ENCODE results near the gene SPDYE2B. TPM values are rescaled to one million over a fixed set of nuclear protein-coding genes. Genes with fewer than 3 reads are reported as not detected.
"Not testable (repeated sequence)": the region's sequence is repeated elsewhere in the genome, so short reads cannot be mapped to it uniquely, and the experiment has no call there.

Gene SPDYE2B
- polyA plus RNA-seq, 4 donors = 1.3 TPM; not detected in 3

- not testable (repeated sequence) for H3K36me3 ChIP-seq (ENCODE audit: control insufficient read depth in 3 of 3, insufficient read depth in 2 of 3, low read depth in 1 of 3, low read length in 3 of 3); FAIRE-seq; H3K4me1 ChIP-seq (ENCODE audit: control insufficient read depth in 3 of 3, insufficient read depth in 2 of 3, low read depth in 1 of 3, low read length in 2 of 3); H3K27ac ChIP-seq (ENCODE audit: low read depth in 1 of 3, low read length in 2 of 3); H3K4me3 ChIP-seq (ENCODE audit: low read depth in 1 of 3, low read length in 3 of 3); DNase-seq; H3K9me3 ChIP-seq (ENCODE audit: control insufficient read depth in 2 of 2, insufficient read depth in 1 of 2, low read depth in 1 of 2, low read length in 1 of 2); H3K27me3 ChIP-seq (ENCODE audit: control insufficient read depth in 3 of 3, insufficient read depth in 3 of 3, low read length in 3 of 3)
- WGBS, 3 donors = 84 to 86% (median 85%) methylated on average over 2 of the region's 6 CpGs
Observed at GRCh38 chr7:102634299-102634698, 15.8 kb upstream of the SPDYE2B start.

GRCh38 chr7:102635354-102635753 is 14.8 kb upstream of the SPDYE2B start:
- WGBS, 3 donors = 69 to 100% methylated on average over 3 of the region's 5 CpGs; no CpG with 5 or more reads in 1 of the 3 donors
- H3K9me3 ChIP-seq (ENCODE audit: control insufficient read depth in 2 of 2, insufficient read depth in 1 of 2, low read depth in 1 of 2, low read length in 1 of 2); DNase-seq; H3K36me3 ChIP-seq (ENCODE audit: control insufficient read depth in 3 of 3, insufficient read depth in 2 of 3, low read depth in 1 of 3, low read length in 3 of 3); H3K4me1 ChIP-seq (ENCODE audit: control insufficient read depth in 3 of 3, insufficient read depth in 2 of 3, low read depth in 1 of 3, low read length in 2 of 3); H3K27ac ChIP-seq (ENCODE audit: low read depth in 1 of 3, low read length in 2 of 3); FAIRE-seq; H3K27me3 ChIP-seq (ENCODE audit: control insufficient read depth in 3 of 3, insufficient read depth in 3 of 3, low read length in 3 of 3); H3K4me3 ChIP-seq (ENCODE audit: low read depth in 1 of 3, low read length in 3 of 3): not testable (repeated sequence)

GRCh38 chr7:102636956-102637355 is 13.2 kb upstream of the SPDYE2B start:
- H3K4me1 ChIP-seq (ENCODE audit: control insufficient read depth in 3 of 3, insufficient read depth in 2 of 3, low read depth in 1 of 3, low read length in 2 of 3); H3K27me3 ChIP-seq (ENCODE audit: control insufficient read depth in 3 of 3, insufficient read depth in 3 of 3, low read length in 3 of 3); H3K27ac ChIP-seq (ENCODE audit: low read depth in 1 of 3, low read length in 2 of 3); H3K9me3 ChIP-seq (ENCODE audit: control insufficient read depth in 2 of 2, insufficient read depth in 1 of 2, low read depth in 1 of 2, low read length in 1 of 2); H3K36me3 ChIP-seq (ENCODE audit: control insufficient read depth in 3 of 3, insufficient read depth in 2 of 3, low read depth in 1 of 3, low read length in 3 of 3); DNase-seq; H3K4me3 ChIP-seq (ENCODE audit: low read depth in 1 of 3, low read length in 3 of 3); FAIRE-seq: not testable (repeated sequence)
- 86 to 96% (median 94%) methylated on average over 7 to 8 of the region's 13 CpGs for WGBS, 3 donors

GRCh38 chr7:102638848-102639247 is 11.3 kb upstream of the SPDYE2B start:
- FAIRE-seq = not testable (repeated sequence)
- WGBS, 3 donors = 90 to 96% (median 94%) methylated on average over 7 to 8 of the region's 11 CpGs

GRCh38 chr7:102642691-102643090 is 7.4 kb upstream of the SPDYE2B start, which contains the start of gene UPK3BL1:
TSS of gene UPK3BL1 (minus strand) at chr7:102642791. CDS start at chr7:102642741, 50 bp downstream.
- FAIRE-seq; H3K4me1 ChIP-seq (ENCODE audit: control insufficient read depth in 3 of 3, insufficient read depth in 2 of 3, low read depth in 1 of 3, low read length in 2 of 3); H3K36me3 ChIP-seq (ENCODE audit: control insufficient read depth in 3 of 3, insufficient read depth in 2 of 3, low read depth in 1 of 3, low read length in 3 of 3); DNase-seq; H3K4me3 ChIP-seq (ENCODE audit: low read depth in 1 of 3, low read length in 3 of 3); H3K27ac ChIP-seq (ENCODE audit: low read depth in 1 of 3, low read length in 2 of 3); H3K9me3 ChIP-seq (ENCODE audit: control insufficient read depth in 2 of 2, insufficient read depth in 1 of 2, low read depth in 1 of 2, low read length in 1 of 2); H3K27me3 ChIP-seq (ENCODE audit: control insufficient read depth in 3 of 3, insufficient read depth in 3 of 3, low read length in 3 of 3): not testable (repeated sequence)
- WGBS, 3 donors = no CpG with 5 or more reads among the region's 9 CpGs

More at GRCh38 chr7:102638848-102639247, 11.3 kb upstream of the SPDYE2B start:
- peak in 1 of 2 donors; percentile 0 for DNase-seq
- H3K36me3 ChIP-seq (ENCODE audit: control insufficient read depth in 3 of 3, insufficient read depth in 2 of 3, low read depth in 1 of 3, low read length in 3 of 3); H3K27me3 ChIP-seq (ENCODE audit: control insufficient read depth in 3 of 3, insufficient read depth in 3 of 3, low read length in 3 of 3); H3K4me3 ChIP-seq (ENCODE audit: low read depth in 1 of 3, low read length in 3 of 3); H3K9me3 ChIP-seq (ENCODE audit: control insufficient read depth in 2 of 2, insufficient read depth in 1 of 2, low read depth in 1 of 2, low read length in 1 of 2); H3K27ac ChIP-seq (ENCODE audit: low read depth in 1 of 3, low read length in 2 of 3); H3K4me1 ChIP-seq (ENCODE audit: control insufficient read depth in 3 of 3, insufficient read depth in 2 of 3, low read depth in 1 of 3, low read length in 2 of 3): not testable (repeated sequence)

GRCh38 chr7:102643404-102643803 is 6.7 kb upstream of the SPDYE2B start:
- H3K36me3 ChIP-seq (ENCODE audit: control insufficient read depth in 3 of 3, insufficient read depth in 2 of 3, low read depth in 1 of 3, low read length in 3 of 3); H3K4me3 ChIP-seq (ENCODE audit: low read depth in 1 of 3, low read length in 3 of 3); DNase-seq; FAIRE-seq; H3K9me3 ChIP-seq (ENCODE audit: control insufficient read depth in 2 of 2, insufficient read depth in 1 of 2, low read depth in 1 of 2, low read length in 1 of 2); H3K27ac ChIP-seq (ENCODE audit: low read depth in 1 of 3, low read length in 2 of 3); H3K27me3 ChIP-seq (ENCODE audit: control insufficient read depth in 3 of 3, insufficient read depth in 3 of 3, low read length in 3 of 3); H3K4me1 ChIP-seq (ENCODE audit: control insufficient read depth in 3 of 3, insufficient read depth in 2 of 3, low read depth in 1 of 3, low read length in 2 of 3): not testable (repeated sequence)
- no CpG with 5 or more reads among the region's 1 CpG for WGBS, 3 donors

GRCh38 chr7:102647813-102648212 is 2.3 kb upstream of the SPDYE2B start:
- not testable (repeated sequence) for H3K4me1 ChIP-seq (ENCODE audit: control insufficient read depth in 3 of 3, insufficient read depth in 2 of 3, low read depth in 1 of 3, low read length in 2 of 3); DNase-seq; H3K4me3 ChIP-seq (ENCODE audit: low read depth in 1 of 3, low read length in 3 of 3); H3K36me3 ChIP-seq (ENCODE audit: control insufficient read depth in 3 of 3, insufficient read depth in 2 of 3, low read depth in 1 of 3, low read length in 3 of 3); H3K27ac ChIP-seq (ENCODE audit: low read depth in 1 of 3, low read length in 2 of 3); H3K9me3 ChIP-seq (ENCODE audit: control insufficient read depth in 2 of 2, insufficient read depth in 1 of 2, low read depth in 1 of 2, low read length in 1 of 2); FAIRE-seq; H3K27me3 ChIP-seq (ENCODE audit: control insufficient read depth in 3 of 3, insufficient read depth in 3 of 3, low read length in 3 of 3)
- WGBS, 3 donors = 96 to 99% (median 98%) methylated on average over 5 of the region's 7 CpGs

GRCh38 chr7:102664765-102665164 is 14.6 kb downstream of the SPDYE2B start:
- not testable (repeated sequence) for H3K27me3 ChIP-seq (ENCODE audit: control insufficient read depth in 3 of 3, insufficient read depth in 3 of 3, low read length in 3 of 3); H3K4me3 ChIP-seq (ENCODE audit: low read depth in 1 of 3, low read length in 3 of 3); H3K36me3 ChIP-seq (ENCODE audit: control insufficient read depth in 3 of 3, insufficient read depth in 2 of 3, low read depth in 1 of 3, low read length in 3 of 3); FAIRE-seq; DNase-seq; H3K27ac ChIP-seq (ENCODE audit: low read depth in 1 of 3, low read length in 2 of 3); H3K4me1 ChIP-seq (ENCODE audit: control insufficient read depth in 3 of 3, insufficient read depth in 2 of 3, low read depth in 1 of 3, low read length in 2 of 3); H3K9me3 ChIP-seq (ENCODE audit: control insufficient read depth in 2 of 2, insufficient read depth in 1 of 2, low read depth in 1 of 2, low read length in 1 of 2)
- WGBS, 3 donors = 72 to 86% (median 83%) methylated on average over 4 of the region's 11 CpGs

- not testable (repeated sequence) for FAIRE-seq; H3K9me3 ChIP-seq (ENCODE audit: control insufficient read depth in 2 of 2, insufficient read depth in 1 of 2, low read depth in 1 of 2, low read length in 1 of 2); H3K27ac ChIP-seq (ENCODE audit: low read depth in 1 of 3, low read length in 2 of 3); H3K27me3 ChIP-seq (ENCODE audit: control insufficient read depth in 3 of 3, insufficient read depth in 3 of 3, low read length in 3 of 3); H3K36me3 ChIP-seq (ENCODE audit: control insufficient read depth in 3 of 3, insufficient read depth in 2 of 3, low read depth in 1 of 3, low read length in 3 of 3); H3K4me3 ChIP-seq (ENCODE audit: low read depth in 1 of 3, low read length in 3 of 3); H3K4me1 ChIP-seq (ENCODE audit: control insufficient read depth in 3 of 3, insufficient read depth in 2 of 3, low read depth in 1 of 3, low read length in 2 of 3); DNase-seq
- no CpG with 5 or more reads among the region's 16 CpGs for WGBS, 3 donors
Observed at GRCh38 chr7:102666850-102667249, 16.7 kb downstream of the SPDYE2B start.
